Psoas muscle (tissue), 8 donors: ENCODE results near the gene PAQR4. TPM values are rescaled to one million over a fixed set of nuclear protein-coding genes. Genes with fewer than 3 reads are reported as not detected.

Experiments used
- ATAC-seq, 4 donors: fragments of 200-7000 bp; cut with Tn5 transposase; one replicate each; pipeline ENCODE4 v1.9.1; 2020; ENCODE audit warnings: moderate library complexity in 3 of 4, mild to moderate bottlenecking in 2 of 4
- DNase-seq, 2 donors: peaks; one replicate each; pipeline ENCODE4 v3.0.0-alpha.2; 2020
- H3K27ac ChIP-seq: fragments of 200-600 bp; one replicate; pipeline ENCODE4 v1.8.0; 2022
- H3K27me3 ChIP-seq, 3 donors: fragments of 200-600 bp in 1 of 3; one replicate each; pipeline versions ENCODE4 v1.6.1 to v1.8.0; 2013 to 2022; ENCODE audit warnings: low read length in 2 of 3, mild to moderate bottlenecking in 2 of 3, moderate library complexity in 1 of 3; ENCODE audit not compliant: insufficient read depth in 3 of 3
- H3K36me3 ChIP-seq, 2 donors: fragments of 200-600 bp in 1 of 2; one replicate each; pipeline versions ENCODE4 v1.6.1 to v1.8.0; 2013 to 2022; ENCODE audit warnings: low read depth in 1 of 2, mild to moderate bottlenecking in 1 of 2, moderate library complexity in 1 of 2; ENCODE audit not compliant: insufficient read depth in 1 of 2
- H3K4me1 ChIP-seq: fragments of 200-600 bp; one replicate; pipeline ENCODE4 v1.8.0; 2022
- H3K4me3 ChIP-seq: fragments of 200-600 bp; one replicate; pipeline ENCODE4 v1.8.0; 2022; ENCODE audit warnings: mild to moderate bottlenecking
- H3K9me3 ChIP-seq: fragments of 200-600 bp; one replicate; pipeline ENCODE4 v1.8.0; 2022
- WGBS, 3 donors: extraction: QIAGEN DNeasy Blood & Tissue Kit; methylation state at CpG; one replicate each; pipeline versions ENCODE4 v1.1.6 to v1.1.7; 2013; 5-methylcytosine and 5-hydroxymethylcytosine counted together
- intact Hi-C, 2 donors: fragments of 100-400 bp; cut with DNase I; formaldehyde crosslinking; loops; one replicate each; pipeline versions ENCODE4 v1.11.0 to v1.14.2; 2022
- long read RNA-seq, 2 donors: library from polyadenylated mRNA; unstranded; transcript quantifications; one replicate each; pipeline ENCODE4 v2.0.0, GENCODE V29; 2021
- polyA plus RNA-seq, 3 donors: library from polyadenylated mRNA; stranded (reverse); fragments of 200-250 nt; gene quantifications; one replicate each; pipeline ENCODE4 v1.2.3, GENCODE V29; 2013
- total RNA-seq, 4 donors: library from RNA; stranded (reverse); fragmentation: NEBNext Ultra II Directional in 2 of 4; extraction: Animal tissue kit (Norgen Biotek cat#: 25700) in 2 of 4; gene quantifications; one replicate each; pipeline versions ENCODE4 v1.2.1 to v1.2.4, GENCODE V29; 2021 to 2023
- TF ChIP-seq, protein P1 (sequence below): fragments of 200-600 bp; IDR thresholded peaks from one replicate; pipeline ENCODE4 v1.8.0; 2022; ENCODE audit warnings: antibody characterized with exemption
- donor health status: healthy with polysubstance abuse.
- donor health status: DM: no; HTN: no; CAD: no; lungs with moderate emphysema.
- donor health status: Bipolar disorder and iron deficiency.
- donor health status: healthy.
- donor health status: DM: yes; HTN: yes; CAD: no.
- donor health status: DM: no; HTN: no; CAD: no.
- donor health status: DM: no; HTN: no; CAD: no.
- donor health status: DM: yes; HTN: yes; CAD: no.

Gene PAQR4
- 10 to 100 TPM in 1 of 4 donors, 1 to 10 TPM in 3; 4.6 to 15.9 (median 8.1) TPM for total RNA-seq
- 10 to 100 TPM; 12.3 to 26.1 (median 15.0) TPM for polyA plus RNA-seq
- long read RNA-seq, donor 1, transcript PAQR4-202 (3 exons, 2,793 nt), result major isoform, 11 of 18 reads
- long read RNA-seq, donor 1, partial matches to known transcripts, result 0 of 18 reads
- long read RNA-seq, donor 1, other reads (novel, unspliced or antisense), result 5 of 18 reads
- long read RNA-seq, donor 2, transcript PAQR4-202 (3 exons, 2,793 nt), result major isoform, 13 of 39 reads
- long read RNA-seq, donor 2, partial matches to known transcripts, result 4 of 39 reads
- long read RNA-seq, donor 2, other reads (novel, unspliced or antisense), result 15 of 39 reads

DNA sequence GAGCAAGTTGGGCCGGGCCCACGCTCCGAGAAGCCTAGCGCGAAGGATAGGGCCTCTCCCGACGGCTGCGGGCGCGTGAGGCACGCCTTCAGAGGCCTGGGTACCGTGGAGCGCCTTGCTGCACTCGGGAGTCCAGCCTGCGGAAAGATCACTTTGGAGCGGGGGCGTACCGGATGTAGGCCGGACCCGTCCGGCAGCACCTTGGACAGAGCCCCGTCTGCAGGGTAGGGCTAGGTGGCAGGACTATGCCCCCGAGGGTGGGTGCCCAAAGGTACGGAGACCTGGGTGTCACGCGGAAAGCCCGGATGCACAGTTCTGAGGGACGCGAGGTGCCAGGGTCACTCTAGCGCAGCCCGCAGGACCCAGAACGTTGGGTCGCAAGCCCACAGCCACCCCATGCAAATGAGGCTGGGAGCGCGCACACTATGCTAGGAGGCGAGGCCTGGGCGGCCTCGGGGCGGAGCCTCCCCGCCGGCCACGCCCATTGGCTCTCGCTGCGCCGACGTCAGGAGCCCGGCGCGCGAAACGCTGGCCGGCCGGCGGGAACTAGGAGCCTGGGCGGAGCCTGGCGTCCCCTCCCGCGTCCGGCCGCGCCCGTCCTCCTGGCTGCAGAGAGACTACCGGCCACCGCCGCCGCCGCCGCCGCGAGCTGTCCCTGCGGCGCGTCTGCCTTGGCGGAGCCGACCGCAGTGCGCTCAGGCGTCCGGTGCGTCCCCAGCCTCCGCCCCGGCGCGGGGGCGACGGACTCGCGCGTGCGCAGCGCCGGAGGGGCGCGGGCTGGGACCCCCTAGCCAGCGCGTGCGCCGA, at the start of gene PAQR4:
PAQR4 (plus strand) TSS at position 611 of the 807 bp plus-strand sequence. CDS start 327 bp downstream, outside the sequence.
- H3K4me1 ChIP-seq, result peaks cover 20% of the 10 kb centered on the region
- intact Hi-C loops, result no loop called here

DNA sequence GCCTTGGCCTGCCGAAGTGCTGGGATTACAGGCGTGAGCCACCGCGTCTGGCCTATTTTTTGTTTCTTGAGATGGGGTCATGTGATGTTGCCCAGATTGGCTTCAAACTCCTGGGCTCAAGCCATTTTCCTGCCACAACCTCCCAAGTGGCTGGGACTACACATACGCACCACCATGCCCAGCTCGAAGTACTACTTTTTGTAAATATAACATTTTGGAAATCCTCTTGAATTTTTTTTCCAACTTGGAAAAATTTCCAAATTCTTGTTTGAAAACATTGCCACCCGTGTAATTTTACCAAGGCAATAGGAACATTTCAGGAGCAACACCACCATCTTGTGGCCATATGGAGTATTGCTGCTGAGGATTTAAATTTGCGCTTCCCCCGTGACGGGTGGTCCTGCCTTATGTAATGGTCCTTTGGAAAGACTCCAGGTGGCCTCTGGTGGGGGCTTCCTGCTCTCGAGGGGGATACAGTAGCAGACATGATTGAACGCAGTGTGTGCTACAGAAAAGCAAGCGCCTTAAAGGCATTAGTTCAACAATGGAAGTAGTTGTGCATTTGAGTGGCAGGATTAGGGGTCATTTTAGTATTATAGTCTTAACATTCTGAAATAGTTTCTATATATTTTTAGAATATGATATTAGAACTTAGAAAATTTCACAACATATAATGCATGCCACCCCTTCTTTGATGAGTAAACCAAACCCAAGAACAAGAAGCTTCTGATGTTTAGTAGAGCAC, 49.5 kb upstream of the PAQR4 start:
- peak; percentile 60 to 87 (median 76) for ATAC-seq
- TF ChIP-seq, protein P1, sequence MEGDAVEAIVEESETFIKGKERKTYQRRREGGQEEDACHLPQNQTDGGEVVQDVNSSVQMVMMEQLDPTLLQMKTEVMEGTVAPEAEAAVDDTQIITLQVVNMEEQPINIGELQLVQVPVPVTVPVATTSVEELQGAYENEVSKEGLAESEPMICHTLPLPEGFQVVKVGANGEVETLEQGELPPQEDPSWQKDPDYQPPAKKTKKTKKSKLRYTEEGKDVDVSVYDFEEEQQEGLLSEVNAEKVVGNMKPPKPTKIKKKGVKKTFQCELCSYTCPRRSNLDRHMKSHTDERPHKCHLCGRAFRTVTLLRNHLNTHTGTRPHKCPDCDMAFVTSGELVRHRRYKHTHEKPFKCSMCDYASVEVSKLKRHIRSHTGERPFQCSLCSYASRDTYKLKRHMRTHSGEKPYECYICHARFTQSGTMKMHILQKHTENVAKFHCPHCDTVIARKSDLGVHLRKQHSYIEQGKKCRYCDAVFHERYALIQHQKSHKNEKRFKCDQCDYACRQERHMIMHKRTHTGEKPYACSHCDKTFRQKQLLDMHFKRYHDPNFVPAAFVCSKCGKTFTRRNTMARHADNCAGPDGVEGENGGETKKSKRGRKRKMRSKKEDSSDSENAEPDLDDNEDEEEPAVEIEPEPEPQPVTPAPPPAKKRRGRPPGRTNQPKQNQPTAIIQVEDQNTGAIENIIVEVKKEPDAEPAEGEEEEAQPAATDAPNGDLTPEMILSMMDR, result peak; percentile 95
- Histone ChIP-seq H3K9me3 (no peaks in the 10 kb centered on the region), H3K27ac (peak overlapping the region; percentile 57), H3K27me3 (no peaks in the 10 kb centered on the region), H3K36me3 (peaks cover 0 to 62% of the 10 kb centered on the region in 2 donors), H3K4me3 (no peak overlapping the region), H3K4me1 (peaks cover 12% of the 10 kb centered on the region)
- intact Hi-C loops, result loop anchor here (2.0 to 5.0 kb wide), 2 partner anchors 42 to 45 kb away; no protein-coding TSS in a partner anchor
- 8 to 14% (median 13%) methylated on average over 13 of the region's 13 CpGs for WGBS, 3 donors
- peak; percentile 43 to 76 for DNase-seq

More for the DNA sequence above, at the start of gene PAQR4:
- H3K9me3 ChIP-seq, result no peaks in the 10 kb centered on the region
- H3K36me3 ChIP-seq, result no peaks in the 10 kb centered on the region
- WGBS, 3 donors, result 1% methylated on average over 67 to 98 of the region's 98 CpGs
- ATAC-seq (peak; percentile 89 to 95 (median 93)), DNase-seq (peak; percentile 88 to 94)
- peak within 1 kb of the TSS; percentile 87 for H3K4me3 ChIP-seq
- H3K27me3 ChIP-seq, result peaks cover 0 to 47% (median 23%) of the 10 kb centered on the region in 3 donors
- H3K27ac ChIP-seq, result peak within 1 kb of the TSS; percentile 61
- TF ChIP-seq, protein P1, result no peak

DNA sequence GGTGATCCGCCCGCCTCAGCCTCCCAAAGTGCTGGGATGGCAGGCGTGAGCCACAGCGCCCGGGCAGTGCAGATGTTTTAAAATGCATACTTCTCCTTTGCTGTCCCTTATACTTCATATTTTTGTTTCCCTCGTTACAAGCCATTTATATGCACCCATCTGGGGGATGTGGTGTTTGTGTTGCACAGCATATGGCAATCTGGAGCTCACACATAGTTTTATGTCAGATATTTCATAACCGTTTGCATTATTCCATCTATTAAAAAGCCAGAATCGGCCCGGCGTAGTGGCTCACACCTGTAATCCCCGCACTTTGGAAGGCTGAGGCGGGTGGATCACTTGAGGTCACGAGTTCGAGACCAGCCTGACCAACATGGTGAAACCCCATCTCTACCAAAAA, 45.7 kb upstream of the PAQR4 start:
- WGBS, 3 donors, result 93 to 96% (median 95%) methylated on average over 14 of the region's 14 CpGs
- Histone ChIP-seq H3K27me3 (no peaks in the 10 kb centered on the region), H3K27ac (no peak overlapping the region), H3K4me1 (peaks cover 6% of the 10 kb centered on the region), H3K4me3 (no peak overlapping the region), H3K9me3 (no peaks in the 10 kb centered on the region), H3K36me3 (peaks cover 0 to 38% of the 10 kb centered on the region in 2 donors)
- DNase-seq (no peak), ATAC-seq (no peak)
- intact Hi-C loops, result no loop called here
- TF ChIP-seq, protein P1, result no peak

DNA sequence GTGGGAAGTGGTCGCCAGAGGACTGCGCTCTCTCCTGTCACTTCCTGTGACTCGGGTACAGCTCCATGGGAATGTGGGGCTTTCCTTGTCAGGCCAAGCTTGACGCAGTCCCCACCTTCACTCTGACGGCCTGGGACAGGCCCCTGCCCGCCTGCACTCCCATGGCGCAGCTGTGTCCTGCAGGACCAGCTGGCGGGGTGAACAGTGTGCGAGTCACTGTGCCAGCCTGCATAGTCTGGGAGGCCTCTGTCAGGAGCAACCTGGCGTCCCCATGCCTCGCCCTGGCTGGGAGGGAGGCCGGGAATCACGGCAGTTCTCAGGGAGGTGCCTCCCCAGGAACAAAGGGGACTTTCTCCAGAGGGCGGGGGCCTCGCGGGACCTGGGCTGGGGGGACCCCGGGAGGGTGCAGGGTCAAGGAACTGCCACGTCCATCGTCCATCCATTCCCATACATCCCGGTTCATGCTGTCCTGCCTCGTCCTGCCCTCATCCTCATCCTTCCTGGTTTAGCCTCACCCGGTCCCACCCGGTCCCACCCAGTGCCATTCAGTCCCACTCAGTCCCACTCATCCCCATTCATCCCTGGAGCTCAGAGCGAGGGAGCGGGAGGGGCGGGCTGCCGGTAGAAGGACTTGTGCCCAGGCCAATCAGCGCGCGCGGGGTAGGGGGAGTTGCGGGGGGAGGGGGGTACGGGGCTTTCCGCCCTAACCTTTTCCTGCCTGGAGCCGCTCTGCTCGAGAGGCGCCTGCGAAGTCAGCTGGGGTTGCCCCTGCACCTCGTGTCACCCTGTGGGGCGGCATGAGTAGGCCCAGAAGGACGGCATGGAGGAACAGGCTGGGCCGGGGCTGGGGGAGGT, 44.0 kb upstream of the PAQR4 start:
- TF ChIP-seq, protein P1, result no peak
- Histone ChIP-seq H3K4me1 (peaks cover 6% of the 10 kb centered on the region), H3K27me3 (no peaks in the 10 kb centered on the region), H3K27ac (no peak overlapping the region), H3K9me3 (no peaks in the 10 kb centered on the region), H3K4me3 (no peak overlapping the region), H3K36me3 (peaks cover 0 to 49% of the 10 kb centered on the region in 2 donors)
- 72 to 79% (median 76%) methylated on average over 33 to 42 of the region's 42 CpGs for WGBS, 3 donors
- ATAC-seq, result no peak
- intact Hi-C loops, result no loop called here
- no peak for DNase-seq
